ENCODE data around the gene NRN1.
A peak's percentile ranks its signal among the peaks of the same experiment; 100 is the strongest.

GRCh38 chr6:6003621-6004366 is 2.9 kb downstream of the NRN1 start:
- TF ChIP-seq TAF1 (IDR thresholded peaks at IDR 0.05; ENCODE audit: borderline replicate concordance, low read depth, low read length) (no peak), EP300 (IDR thresholded peaks at IDR 0.05; ENCODE audit: borderline replicate concordance in 1 of 2, low read depth in 1 of 2, low read length in 1 of 2) (no peak), MAX (IDR thresholded peaks at IDR 0.05; ENCODE audit: low read depth) (no peak), POLR2AphosphoS5 (IDR thresholded peaks at IDR 0.05; ENCODE audit: low read depth, low read length) (no peak), ELF1 (IDR thresholded peaks at IDR 0.05) (0 out of 2 replicates have a peak, but pooled peaks have one; percentile 23), EZH2phosphoT487 (IDR thresholded peaks at IDR 0.05; ENCODE audit: borderline replicate concordance, low read depth) (no peak; the same call in 1 of the 2 replicates), CTCF (IDR thresholded peaks at IDR 0.05) (peak; percentile 15; the same call in 1 of the 2 replicates), MXI1 (IDR thresholded peaks at IDR 0.05; ENCODE audit: low read depth, low read length) (no peak), SIN3A (IDR thresholded peaks at IDR 0.05; ENCODE audit: borderline replicate concordance, low read depth, low read length) (no peak), YY1 (IDR thresholded peaks at IDR 0.05; ENCODE audit: low read depth) (no peak), SMC3 (IDR thresholded peaks at IDR 0.05; ENCODE audit: low read depth, low read length) (no peak)

Measured in SK-N-SH (cell line).